ACHN (cell line): ENCODE data around the gene PRR9.
A peak's percentile ranks its signal among the peaks of the same experiment; 100 is the strongest.
"Not testable (repeated sequence)": the region's sequence is repeated elsewhere in the genome, so short reads cannot be mapped to it uniquely, and the experiment has no call there.

ENCODE experiments used
- DNase-seq: peaks from one replicate; pipeline ENCODE4 v3.0.0-alpha.2; 2015
- in situ Hi-C: cut with HindIII; loops from 2 replicates; pipeline ENCODE4 v1.10.0; 2017; ENCODE audit warnings: low sequenced_read_pairs, low pct_ligation_motif_present, low pct_unique_long_range_greater_than_20kb

Gene PRR9, protein sequence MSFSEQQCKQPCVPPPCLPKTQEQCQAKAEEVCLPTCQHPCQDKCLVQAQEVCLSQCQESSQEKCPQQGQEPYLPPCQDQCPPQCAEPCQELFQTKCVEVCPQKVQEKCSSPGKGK

DNA sequence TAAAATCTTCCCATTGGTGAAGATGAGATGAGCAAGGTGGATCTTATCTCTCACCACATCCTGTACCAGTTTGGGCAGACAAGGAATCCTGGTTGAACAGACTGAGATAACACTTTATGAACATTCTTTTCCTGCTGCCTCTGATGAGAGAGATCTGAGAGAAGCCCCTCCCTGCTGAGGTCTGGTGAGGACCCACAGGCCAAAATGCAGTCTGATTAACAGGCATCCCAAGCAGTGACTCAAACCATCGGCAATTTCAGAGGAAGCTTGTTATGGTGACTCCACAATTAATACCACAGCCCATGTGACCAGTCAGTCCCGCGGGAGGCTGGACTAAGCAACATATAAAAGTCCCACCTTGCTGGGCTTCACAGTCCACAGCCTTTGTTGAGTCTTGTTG, at the start of gene PRR9:
Gene PRR9 (plus strand): TSS at position 373 of the 400 bp plus-strand sequence. CDS start 561 bp downstream, outside the sequence.
- DNase-seq: no peak
- in situ Hi-C loops: no loop called here

DNA sequence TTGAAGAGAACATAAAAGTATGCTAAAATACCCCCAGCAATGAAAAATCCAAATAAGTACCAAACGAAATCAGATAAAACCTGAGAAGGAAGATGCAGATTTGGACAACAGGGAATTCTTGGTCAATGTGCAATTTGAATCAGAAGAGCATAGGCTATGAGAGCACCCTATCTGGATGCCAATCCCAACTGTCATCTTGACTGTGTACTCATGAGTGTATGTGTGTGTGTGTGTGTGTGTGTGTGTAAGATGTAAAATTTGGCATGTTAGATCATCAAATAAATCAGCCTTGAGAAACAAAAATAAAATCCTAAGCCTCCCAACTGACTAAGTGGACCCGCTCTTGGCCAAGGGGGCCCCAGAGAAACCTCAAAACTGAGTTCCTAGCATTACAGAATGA, 48.7 kb upstream of the PRR9 start:
- in situ Hi-C loops: no loop called here

DNA sequence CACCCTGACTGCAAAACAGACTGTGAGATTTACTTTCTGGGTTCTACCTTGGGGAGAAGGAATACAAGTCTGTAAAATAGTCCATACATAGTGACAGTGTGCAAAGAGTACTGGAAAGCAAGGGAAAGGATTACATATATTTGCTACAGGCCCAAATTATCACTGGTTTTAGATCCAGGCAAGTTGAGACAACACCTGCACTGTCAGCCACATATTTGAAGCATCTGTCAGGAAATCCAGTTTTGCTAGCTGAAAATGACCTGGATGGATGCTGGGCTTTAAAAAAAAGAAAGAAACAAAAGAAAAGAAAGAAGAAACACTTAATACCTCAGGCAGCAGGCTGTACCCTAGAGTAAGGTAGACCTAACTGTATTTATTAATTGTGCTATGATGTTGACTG, 42.8 kb upstream of the PRR9 start:
- DNase-seq: no peak
- in situ Hi-C loops: no loop called here

More for the DNA sequence above, 48.7 kb upstream of the PRR9 start:
- DNase-seq: no peak

DNA sequence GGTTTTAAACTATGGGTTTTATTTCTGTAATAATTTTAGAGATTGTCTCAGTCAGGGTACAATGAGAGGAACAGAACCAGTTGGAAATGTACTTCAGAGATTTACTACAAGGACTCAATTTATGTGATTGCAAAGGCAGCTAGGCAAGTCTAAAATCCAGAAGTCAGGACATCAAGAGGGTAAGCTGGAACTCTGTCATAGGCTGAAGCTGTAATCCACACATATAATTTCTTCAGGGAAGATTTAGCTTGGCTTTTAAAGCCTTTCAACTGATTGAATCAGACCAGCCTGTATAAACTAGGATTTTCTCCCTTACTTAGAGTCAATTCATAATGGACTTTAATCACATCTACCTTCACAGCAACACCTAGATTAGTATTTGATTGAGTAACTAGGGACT, 38.5 kb upstream of the PRR9 start:
- DNase-seq: no peak
- in situ Hi-C loops: no loop called here

DNA sequence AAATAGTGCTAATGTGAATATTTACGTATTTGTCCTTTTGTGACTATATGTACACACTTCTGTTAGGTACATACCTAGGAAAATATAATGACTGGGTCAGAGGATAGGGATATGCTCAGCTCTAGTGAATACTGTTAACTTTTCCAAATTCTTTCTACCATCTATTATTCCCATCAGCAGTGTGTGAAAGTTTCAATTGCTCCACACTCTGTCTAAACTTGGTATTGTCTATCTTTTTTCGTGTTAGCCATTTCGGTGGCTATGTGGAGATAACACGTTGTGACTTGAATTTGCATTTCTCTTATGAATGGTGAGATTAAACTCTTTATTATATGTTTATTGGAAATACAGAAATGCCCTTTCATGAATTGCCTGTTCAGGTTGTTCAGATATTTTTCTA, 36.8 kb upstream of the PRR9 start:
- DNase-seq: no peak
- in situ Hi-C loops: no loop called here

DNA sequence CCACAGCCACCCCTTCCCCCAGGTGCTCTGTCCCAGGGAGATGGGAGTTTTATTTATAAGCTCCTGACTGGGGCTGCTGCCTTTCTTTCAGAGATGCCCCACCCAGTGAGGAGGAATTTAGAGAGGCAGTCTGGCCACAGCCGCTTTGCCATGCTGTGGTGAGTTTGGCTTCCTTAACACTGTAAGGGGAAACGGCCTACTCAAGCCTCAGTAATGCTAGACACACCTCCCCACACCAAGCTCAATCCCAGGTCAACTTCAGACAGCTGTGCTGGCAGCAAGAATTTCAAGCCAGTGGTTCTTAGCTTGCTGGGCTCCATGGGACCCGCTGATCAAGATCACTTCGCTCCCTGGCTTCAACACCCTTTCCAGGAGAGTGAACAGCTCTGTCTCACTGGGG, 29.1 kb upstream of the PRR9 start:
- in situ Hi-C loops, DNase-seq: not testable (repeated sequence)

DNA sequence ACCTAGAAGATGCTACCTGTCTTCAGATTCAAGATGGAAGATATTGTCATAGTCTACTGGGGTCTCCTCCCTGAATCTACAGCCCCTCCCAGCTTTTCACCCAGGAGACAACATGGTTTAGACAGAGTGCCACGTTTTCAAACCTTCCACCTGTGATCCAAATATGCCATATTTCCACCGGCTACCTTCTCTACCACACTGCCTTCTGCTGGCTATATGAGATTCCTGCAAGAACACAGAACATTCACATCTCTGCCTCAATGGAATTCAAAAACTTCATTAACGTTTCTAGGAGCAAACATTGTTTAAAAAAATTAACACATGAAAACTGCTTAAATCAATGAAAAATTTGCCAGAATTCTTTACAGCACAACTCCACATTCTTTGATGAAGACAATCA, 27.0 kb upstream of the PRR9 start:
- peak; percentile 12 for DNase-seq
- in situ Hi-C loops: no loop called here

DNA sequence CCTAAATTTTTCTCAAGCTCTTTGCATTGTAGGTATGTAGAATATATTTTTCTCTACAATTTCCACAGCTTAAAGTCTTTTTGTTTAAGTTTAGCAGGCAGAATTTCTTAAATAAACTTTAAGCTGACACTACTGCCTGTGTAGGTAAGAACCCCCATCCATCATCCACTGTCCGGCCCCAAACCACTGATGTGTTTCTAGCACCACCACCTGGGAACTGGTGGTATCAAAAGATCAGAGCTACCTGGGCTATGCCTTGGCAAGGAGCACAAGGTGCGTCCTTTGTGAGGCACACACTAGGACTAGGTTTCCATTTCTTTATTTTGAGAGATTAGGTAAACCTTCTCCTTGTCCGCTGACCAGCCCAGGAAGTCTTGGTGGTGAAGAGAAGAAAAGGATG, 24.7 kb upstream of the PRR9 start:
- DNase-seq: peak; percentile 8
- in situ Hi-C loops: no loop called here

DNA sequence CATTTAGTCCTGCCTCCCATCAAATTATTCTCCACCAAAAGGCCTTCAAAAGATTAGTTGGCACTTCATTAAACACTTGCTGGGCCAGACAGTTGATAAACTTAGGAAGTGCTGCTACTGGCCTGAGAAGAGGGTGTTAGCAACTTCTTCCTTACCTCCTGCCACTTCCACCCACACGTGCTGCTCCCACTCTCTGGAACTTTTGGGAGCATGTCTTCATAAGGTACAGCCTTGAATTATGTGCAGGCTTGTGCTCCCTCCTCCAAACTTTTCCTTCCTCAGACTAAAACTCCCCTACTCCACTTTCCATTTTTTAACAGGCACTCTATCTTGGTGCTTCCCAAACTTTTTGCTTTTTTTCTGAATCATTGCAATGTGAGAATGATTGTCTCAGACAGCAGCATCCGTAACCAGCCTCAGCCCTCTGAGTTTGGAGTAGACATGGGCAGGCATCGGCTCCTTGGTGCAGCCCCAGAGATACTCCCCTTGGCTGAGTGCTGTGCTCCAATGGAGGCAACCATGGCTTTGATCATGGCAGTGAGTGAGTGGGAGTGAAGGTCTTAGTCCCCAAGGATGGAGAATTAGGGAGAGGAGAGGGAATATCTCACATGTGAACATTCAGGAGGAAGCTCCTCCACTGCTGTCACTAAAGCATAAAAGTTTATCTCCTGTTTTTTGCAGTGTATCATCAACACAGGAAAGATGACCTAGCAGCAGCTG, 22.9 kb upstream of the PRR9 start:
- no peak for DNase-seq
- in situ Hi-C loops: no loop called here

DNA sequence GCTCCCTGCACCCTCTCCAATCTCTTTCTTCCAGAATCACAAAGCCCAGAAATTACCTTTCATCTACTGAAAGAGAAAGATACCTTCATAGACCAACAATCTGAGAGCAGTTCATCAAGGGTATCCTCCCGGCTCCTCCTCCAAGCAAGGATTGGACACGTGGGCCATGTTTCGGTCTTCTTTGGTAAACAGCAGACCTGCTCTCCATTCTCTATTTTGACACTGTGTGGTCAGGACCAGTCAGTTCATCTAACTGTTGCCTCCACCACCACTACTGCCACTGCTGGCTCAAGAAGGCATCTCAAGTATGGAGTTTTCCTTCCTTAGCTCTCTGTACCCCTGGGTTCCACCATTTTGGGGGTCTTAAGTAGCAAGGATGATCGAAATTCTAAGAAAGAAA, 22.2 kb upstream of the PRR9 start:
- no peak for DNase-seq
- in situ Hi-C loops: no loop called here

DNA sequence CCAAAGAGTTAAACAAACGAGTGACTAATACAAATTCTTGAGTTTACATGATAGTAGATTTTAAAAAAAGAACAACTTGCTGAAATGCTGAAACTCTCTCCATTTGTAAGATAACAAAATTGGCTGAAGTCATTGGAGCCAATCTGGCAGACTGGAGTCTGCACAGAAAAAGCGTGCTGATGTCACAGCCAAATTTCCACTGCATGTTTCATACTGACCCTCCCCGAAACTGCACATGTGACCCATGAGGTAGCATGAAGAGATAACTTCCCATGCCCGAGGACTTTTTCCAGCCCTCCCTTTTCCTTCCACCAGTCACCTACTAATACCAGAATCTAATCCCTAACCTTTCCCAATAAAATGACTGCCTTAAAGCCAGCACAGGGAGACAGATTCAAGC, 15.4 kb upstream of the PRR9 start:
- DNase-seq: no peak
- in situ Hi-C loops: no loop called here

DNA sequence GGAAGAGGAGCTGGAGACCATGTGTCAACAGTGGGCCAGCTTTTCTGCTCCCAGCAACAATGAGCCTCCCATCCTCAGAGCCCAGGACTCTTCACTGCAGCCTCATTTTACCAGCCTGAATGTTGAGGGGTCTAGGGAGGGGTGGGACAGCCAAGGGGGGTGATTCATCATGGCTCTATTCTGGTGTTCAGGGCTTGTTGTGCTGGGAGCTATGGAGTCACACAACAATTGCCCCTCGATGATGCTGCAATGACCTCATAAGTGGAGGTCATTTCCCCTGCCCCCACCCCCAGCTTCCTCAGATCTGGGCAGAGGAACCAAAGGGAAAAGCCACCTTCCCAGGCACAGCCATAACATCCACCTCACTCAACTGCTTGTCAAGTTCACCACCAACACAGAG, 14.3 kb upstream of the PRR9 start, which contains the start of gene LELP1:
Gene LELP1 (plus strand): TSS at position 301 of the 400 bp plus-strand sequence. CDS start 1,278 bp downstream, outside the sequence.
- in situ Hi-C loops: no loop called here
- DNase-seq: no peak

DNA sequence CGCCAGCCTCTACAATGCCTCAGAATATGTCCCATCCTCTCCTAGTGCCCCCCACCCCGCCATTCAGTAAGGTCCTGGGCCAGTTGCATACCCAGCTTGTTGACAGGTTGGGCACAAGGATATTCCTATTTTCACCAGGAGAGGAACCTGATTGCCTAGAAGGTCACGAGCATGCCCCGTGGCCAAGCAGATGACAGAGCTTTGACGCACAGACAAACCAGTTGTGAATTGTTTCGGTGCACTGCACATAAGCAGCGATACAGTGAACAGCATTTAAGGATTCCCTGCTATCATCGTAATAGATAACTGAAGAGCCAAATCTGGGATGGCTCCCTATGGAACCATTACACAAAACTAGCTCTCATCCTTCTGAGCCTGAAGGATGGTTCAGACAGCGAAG, 10.8 kb upstream of the PRR9 start:
- DNase-seq: no peak
- in situ Hi-C loops: no loop called here

DNA sequence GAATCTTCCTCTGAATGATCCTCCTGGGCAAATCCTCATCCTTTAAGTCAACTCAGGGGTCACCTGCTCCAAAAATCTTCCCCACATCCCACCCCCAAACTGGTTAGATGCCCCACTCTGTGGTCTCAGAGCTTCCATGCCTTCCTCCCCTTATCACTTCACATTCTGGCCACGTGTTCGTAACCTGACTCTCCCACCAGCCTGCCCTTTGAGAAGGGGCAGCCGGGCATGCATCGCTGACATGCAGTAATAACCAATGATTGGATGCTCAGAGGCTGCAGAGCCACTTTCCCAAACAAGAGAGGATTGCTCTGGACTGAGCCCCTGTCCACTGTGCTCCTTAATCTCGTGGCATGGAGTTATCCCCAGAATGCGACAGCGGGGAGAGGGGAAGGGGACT, 7.2 kb upstream of the PRR9 start:
- no peak for DNase-seq
- in situ Hi-C loops: no loop called here

DNA sequence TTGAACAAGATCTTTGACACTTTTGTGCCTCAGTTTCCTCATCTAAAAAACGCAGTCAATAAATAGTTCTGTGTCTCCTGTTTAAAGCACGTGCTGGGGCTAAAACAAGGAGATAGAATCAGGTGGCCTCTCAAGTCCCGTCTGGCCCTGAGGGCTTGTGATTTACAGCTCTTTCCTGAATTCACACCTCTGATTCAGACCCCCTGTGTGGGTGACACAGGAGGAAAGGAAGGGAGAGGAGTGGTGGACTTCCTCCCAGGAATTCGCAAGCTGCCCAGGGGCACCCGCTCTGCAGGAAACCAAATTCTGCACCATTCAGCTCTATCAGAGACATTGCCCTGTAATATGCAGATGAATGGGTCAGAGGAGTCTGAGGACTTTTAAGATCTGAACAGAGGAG, 5.2 kb upstream of the PRR9 start:
- DNase-seq: no peak
- in situ Hi-C loops: no loop called here

DNA sequence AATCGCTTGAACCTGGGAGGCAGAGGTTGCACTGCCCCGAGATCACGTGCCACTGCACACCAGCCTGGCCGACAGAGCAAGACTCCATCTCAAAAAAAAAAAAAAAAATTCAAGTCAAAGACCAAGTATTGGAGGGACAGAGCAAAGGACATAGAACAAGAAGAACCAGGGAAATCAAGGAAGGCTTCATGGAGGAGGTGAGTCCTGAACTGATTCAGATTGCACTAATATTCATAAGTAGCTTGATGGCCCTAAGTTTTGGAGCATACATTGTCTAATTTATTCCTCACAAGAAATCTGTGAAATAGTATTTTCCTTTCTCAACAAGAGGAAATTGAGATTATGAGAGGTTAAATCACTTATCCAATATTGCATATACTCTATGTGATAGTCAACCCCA, 3.9 kb upstream of the PRR9 start:
- no peak for DNase-seq
- in situ Hi-C loops: no loop called here

DNA sequence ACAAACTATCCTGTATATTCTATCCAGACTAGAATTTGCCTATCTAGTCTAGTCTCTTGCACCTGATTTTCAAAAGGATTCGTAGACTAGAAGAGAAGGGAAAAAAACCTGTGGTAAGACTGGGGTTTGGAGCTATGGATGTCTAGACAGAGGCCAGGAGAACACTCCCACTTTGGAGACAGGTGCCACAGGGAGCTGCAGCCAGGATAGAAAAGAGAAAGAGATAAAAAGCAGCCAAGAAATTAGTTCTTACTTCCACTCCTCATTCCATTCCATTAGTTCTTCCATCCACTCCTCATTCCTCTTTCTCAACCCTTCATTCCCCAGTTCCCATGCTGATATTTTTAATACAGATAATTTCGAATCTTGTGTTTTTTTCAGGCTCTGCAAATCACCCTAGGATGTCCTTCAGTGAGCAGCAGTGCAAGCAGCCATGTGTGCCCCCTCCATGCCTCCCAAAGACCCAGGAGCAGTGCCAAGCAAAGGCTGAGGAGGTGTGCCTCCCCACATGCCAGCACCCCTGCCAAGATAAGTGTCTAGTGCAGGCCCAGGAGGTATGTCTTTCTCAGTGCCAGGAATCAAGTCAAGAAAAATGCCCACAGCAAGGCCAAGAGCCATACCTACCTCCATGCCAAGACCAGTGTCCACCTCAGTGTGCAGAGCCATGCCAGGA, 496 bp downstream of the PRR9 start:
- in situ Hi-C loops: no loop called here
- DNase-seq: no peak

DNA sequence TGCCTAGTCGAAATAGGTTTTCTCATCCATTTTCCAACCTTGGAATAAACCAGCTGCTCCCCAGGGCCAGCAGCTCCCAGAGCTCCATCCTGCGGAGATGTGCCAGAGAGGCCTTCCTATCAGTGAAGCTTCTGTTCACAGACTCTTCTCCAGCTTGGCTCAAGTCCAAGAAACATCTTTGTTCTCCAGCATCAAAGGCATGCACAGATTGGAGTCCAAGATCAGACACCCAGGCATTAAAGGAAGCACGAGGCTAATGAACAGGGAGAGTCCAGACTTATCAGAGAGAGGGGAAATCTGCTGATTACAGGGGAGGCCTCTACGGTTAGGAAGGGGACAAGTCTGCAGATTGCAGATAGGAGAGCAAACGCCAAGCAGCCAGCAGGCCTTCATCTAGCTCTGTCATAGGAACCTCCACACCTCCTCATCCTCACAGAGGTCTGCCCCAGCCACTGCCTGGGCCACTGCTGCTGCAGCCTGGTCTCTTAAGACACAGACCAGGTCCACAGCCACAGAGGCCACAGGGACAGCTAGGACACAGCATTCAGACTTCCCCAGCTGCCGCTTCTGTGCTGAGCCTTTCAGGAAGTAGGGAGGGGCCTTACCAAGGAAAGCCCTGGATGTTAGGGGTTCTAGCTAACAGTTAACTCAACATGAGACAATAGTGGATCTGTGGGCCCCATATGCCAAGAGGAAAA, 3.4 kb downstream of the PRR9 start:
- in situ Hi-C loops: no loop called here
- DNase-seq: no peak
